Suprapubic skin (tissue), 4 donors: ENCODE measurements around the gene MAG. TPM values are rescaled to one million over a fixed set of nuclear protein-coding genes. Genes with fewer than 3 reads are reported as not detected.

Experiments
- DNase-seq, 2 donors: peaks; one replicate each; pipeline ENCODE4 v3.0.0-alpha.2; 2019; ENCODE audit warnings: low spot score in 2 of 2
- H3K27ac ChIP-seq: fragments of 200-600 bp; sonication (generic); one replicate; pipeline ENCODE4 v1.5.1; 2019
- H3K27me3 ChIP-seq: fragments of 200-600 bp; sonication (generic); one replicate; pipeline ENCODE4 v1.5.1; 2019
- H3K36me3 ChIP-seq: fragments of 200-600 bp; sonication (generic); one replicate; pipeline ENCODE4 v1.5.1; 2019
- H3K4me1 ChIP-seq: fragments of 200-600 bp; sonication (generic); one replicate; pipeline ENCODE4 v1.5.1; 2019
- H3K4me3 ChIP-seq: fragments of 200-600 bp; sonication (generic); one replicate; pipeline ENCODE4 v1.5.1; 2019; ENCODE audit warnings: mild to moderate bottlenecking
- H3K9me3 ChIP-seq: fragments of 200-600 bp; sonication (generic); one replicate; pipeline ENCODE4 v1.5.1; 2019
- CTCF ChIP-seq, 2 donors: fragments of 200-600 bp in 1 of 2; fragments of 450-650 bp in 1 of 2; sonication (generic) in 1 of 2; IDR thresholded peaks; one replicate each; pipeline ENCODE4 v1.5.1; 2016 to 2019; ENCODE audit warnings: antibody characterized with exemption in 2 of 2, mild to moderate bottlenecking in 1 of 2, moderate library complexity in 1 of 2
- EP300 ChIP-seq: sonication (generic); formaldehyde crosslinking; IDR thresholded peaks from one replicate; pipeline ENCODE4 v1.6.1; 2017; ENCODE audit warnings: antibody characterized with exemption
- POLR2A ChIP-seq, 2 donors: fragments of 450-650 bp; IDR thresholded peaks; one replicate each; pipeline ENCODE4 v1.6.1; 2017; ENCODE audit warnings: antibody characterized with exemption in 2 of 2, mild to moderate bottlenecking in 2 of 2, moderate library complexity in 2 of 2
- POLR2AphosphoS5 ChIP-seq, 3 donors: sonication (generic); formaldehyde crosslinking; IDR thresholded peaks; one replicate each; pipeline ENCODE4 v1.6.1; 2017; ENCODE audit warnings: antibody characterized with exemption in 3 of 3
- WGBS: methylation state at CpG from one replicate; pipeline ENCODE4 v1.1.5; 2018; 5-methylcytosine and 5-hydroxymethylcytosine counted together
- total RNA-seq, 4 donors: library from RNA; depleted of rRNA; stranded (reverse); fragments of >200 nt; gene quantifications; one replicate each; pipeline ENCODE4 v1.1.0, GENCODE V29; 2016

MAG gene
- total RNA-seq, 4 donors from 2014 or later, result not detected

DNA sequence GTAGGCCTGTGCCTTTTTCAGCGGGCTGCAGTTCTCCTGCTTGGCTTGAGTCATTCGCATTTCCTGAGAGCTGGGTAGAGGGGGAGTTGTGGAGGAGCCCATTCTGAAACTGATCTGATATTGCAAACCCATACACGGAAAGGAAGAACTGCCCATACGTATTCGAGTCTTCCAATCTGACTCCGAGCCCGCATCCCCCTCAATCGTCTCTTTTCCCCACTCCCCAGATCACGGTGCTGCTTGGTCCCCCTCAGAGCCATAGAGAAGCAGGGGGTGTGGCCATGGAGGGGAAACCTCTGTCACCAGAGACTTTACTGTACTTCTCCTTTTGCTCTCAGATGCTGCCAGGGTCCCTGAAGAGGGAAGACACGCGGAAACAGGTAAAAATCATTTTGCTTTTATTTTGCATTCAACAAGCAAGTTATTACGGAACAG is 36.9 kb downstream of the MAG start, which contains the start of gene CD22:
TSS of gene CD22 (plus strand) at position 337 of the 435 bp plus-strand sequence. CDS start 2,854 bp downstream, outside the sequence.
- WGBS, result 79% methylated on average over 12 of the region's 12 CpGs
- Histone ChIP-seq H3K4me3 (no peak within 1 kb of the TSS), H3K4me1 (no peaks in the 10 kb centered on the region), H3K36me3 (no peaks in the 10 kb centered on the region), H3K27ac (no peak within 1 kb of the TSS), H3K27me3 (peaks cover 21% of the 10 kb centered on the region), H3K9me3 (no peaks in the 10 kb centered on the region)
- DNase-seq, result no peak
- no peak for TF ChIP-seq POLR2AphosphoS5 (IDR thresholded peaks at IDR 0.05)
- TF ChIP-seq POLR2A (IDR thresholded peaks at IDR 0.05), result no peak
- no peak for TF ChIP-seq EP300
- TF ChIP-seq CTCF (IDR thresholded peaks at IDR 0.05), result no peak

GRCh38 chr19:35329323-35329722 is 37.4 kb downstream of the MAG start:
- 82% methylated on average over 4 of the region's 4 CpGs for WGBS

GRCh38 chr19:35330475-35330874 is 38.5 kb downstream of the MAG start:
- DNase-seq, result no peak
- H3K27ac ChIP-seq, result no peak overlapping the region
- no peaks in the 10 kb centered on the region for H3K36me3 ChIP-seq
- no peaks in the 10 kb centered on the region for H3K9me3 ChIP-seq
- TF ChIP-seq POLR2AphosphoS5 (IDR thresholded peaks at IDR 0.05) (no peak), CTCF (IDR thresholded peaks at IDR 0.05) (no peak), POLR2A (IDR thresholded peaks at IDR 0.05) (no peak), EP300 (no peak)
- no peaks in the 10 kb centered on the region for H3K4me1 ChIP-seq
- H3K4me3 ChIP-seq, result no peak overlapping the region
- 66% methylated on average over 7 of the region's 7 CpGs for WGBS
- H3K27me3 ChIP-seq, result peaks cover 22% of the 10 kb centered on the region

More at GRCh38 chr19:35329323-35329722, 37.4 kb downstream of the MAG start:
- no peaks in the 10 kb centered on the region for H3K36me3 ChIP-seq
- H3K4me3 ChIP-seq, result no peak overlapping the region
- H3K27ac ChIP-seq, result no peak overlapping the region
- H3K27me3 ChIP-seq, result peaks cover 22% of the 10 kb centered on the region
- no peak for DNase-seq
- H3K4me1 ChIP-seq, result no peaks in the 10 kb centered on the region
- TF ChIP-seq CTCF (IDR thresholded peaks at IDR 0.05), result no peak
- no peak for TF ChIP-seq EP300
- TF ChIP-seq POLR2A (IDR thresholded peaks at IDR 0.05), result no peak
- no peak for TF ChIP-seq POLR2AphosphoS5 (IDR thresholded peaks at IDR 0.05)
- H3K9me3 ChIP-seq, result no peaks in the 10 kb centered on the region

DNA sequence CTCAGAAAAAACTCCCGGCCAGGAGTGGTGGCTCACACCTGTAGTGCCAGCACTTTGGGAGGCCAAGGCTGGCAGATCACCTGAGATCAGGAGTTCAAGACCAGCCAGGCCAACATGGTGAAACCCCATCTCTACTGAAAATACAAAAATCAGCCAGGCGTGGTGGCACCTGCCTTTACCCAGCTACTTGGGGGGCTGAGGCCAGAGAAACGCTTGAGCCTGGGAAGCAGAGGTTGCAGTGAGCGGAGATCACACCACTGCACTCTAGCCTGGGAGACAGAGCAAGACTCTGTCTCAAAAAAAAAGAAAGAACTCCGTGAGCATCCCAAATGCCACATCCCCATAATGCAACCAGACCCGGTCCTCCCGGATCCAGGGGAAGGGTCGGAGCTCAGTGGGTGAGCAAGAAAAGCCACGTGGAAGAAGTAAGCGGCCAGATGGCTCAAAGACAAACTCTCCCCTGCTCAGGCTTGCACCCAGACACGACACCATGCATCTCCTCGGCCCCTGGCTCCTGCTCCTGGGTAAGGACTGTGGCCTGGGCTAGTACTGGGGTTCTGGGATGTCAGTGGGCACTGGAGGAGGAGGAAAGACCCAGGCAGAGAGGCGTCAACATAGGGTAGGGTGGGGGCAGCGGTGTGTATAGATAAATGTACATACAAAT is 39.7 kb downstream of the MAG start:
- Histone ChIP-seq H3K27me3 (peaks cover 22% of the 10 kb centered on the region), H3K4me3 (no peak overlapping the region), H3K9me3 (no peaks in the 10 kb centered on the region), H3K27ac (no peak overlapping the region), H3K4me1 (no peaks in the 10 kb centered on the region), H3K36me3 (no peaks in the 10 kb centered on the region)
- 79% methylated on average over 14 of the region's 14 CpGs for WGBS
- DNase-seq, result no peak
- TF ChIP-seq EP300, result no peak
- TF ChIP-seq POLR2A (IDR thresholded peaks at IDR 0.05), result no peak
- TF ChIP-seq CTCF (IDR thresholded peaks at IDR 0.05), result no peak
- no peak for TF ChIP-seq POLR2AphosphoS5 (IDR thresholded peaks at IDR 0.05)

GRCh38 chr19:35332817-35333216 is 40.9 kb downstream of the MAG start:
- Histone ChIP-seq H3K27me3 (peaks cover 25% of the 10 kb centered on the region), H3K4me1 (no peaks in the 10 kb centered on the region)
- DNase-seq, result no peak

More at GRCh38 chr19:35332817-35333216, 40.9 kb downstream of the MAG start:
- no peak overlapping the region for H3K27ac ChIP-seq
- no peaks in the 10 kb centered on the region for H3K9me3 ChIP-seq
- no peaks in the 10 kb centered on the region for H3K36me3 ChIP-seq
- no peak overlapping the region for H3K4me3 ChIP-seq
- TF ChIP-seq EP300 (no peak), POLR2AphosphoS5 (IDR thresholded peaks at IDR 0.05) (no peak), POLR2A (IDR thresholded peaks at IDR 0.05) (no peak), CTCF (IDR thresholded peaks at IDR 0.05) (no peak)
- 69% methylated on average over 12 of the region's 12 CpGs for WGBS
